Epithelial cell of proximal tubule (primary cell): Measurements from ENCODE around the gene VSTM4. TPM values are rescaled to one million over a fixed set of nuclear protein-coding genes. Genes with fewer than 3 reads are reported as not detected.

Source experiments
- DNase-seq: peaks from one replicate; pipeline ENCODE4 v3.0.0-alpha.2; 2011; ENCODE audit warnings: low read depth
- H3K4me3 ChIP-seq: 2 replicates; pipeline ENCODE4 v1.5.1; 2011; ENCODE audit warnings: low read depth, mild to moderate bottlenecking, low read length
- total RNA-seq: library from RNA; depleted of rRNA; stranded (reverse); fragments of >200 nt; gene quantifications from 2 replicates; pipeline ENCODE4 v1.2.3, GENCODE V29; 2015
- TF ChIP-seq, protein P1 (sequence below): conservative IDR thresholded peaks from 2 replicates; pipeline ENCODE4 v1.5.1; 2012; ENCODE audit warnings: low read depth, mild to moderate bottlenecking, low read length

Gene VSTM4
- total RNA-seq, 1 donor from 2014 or later: 0.40 TPM

DNA sequence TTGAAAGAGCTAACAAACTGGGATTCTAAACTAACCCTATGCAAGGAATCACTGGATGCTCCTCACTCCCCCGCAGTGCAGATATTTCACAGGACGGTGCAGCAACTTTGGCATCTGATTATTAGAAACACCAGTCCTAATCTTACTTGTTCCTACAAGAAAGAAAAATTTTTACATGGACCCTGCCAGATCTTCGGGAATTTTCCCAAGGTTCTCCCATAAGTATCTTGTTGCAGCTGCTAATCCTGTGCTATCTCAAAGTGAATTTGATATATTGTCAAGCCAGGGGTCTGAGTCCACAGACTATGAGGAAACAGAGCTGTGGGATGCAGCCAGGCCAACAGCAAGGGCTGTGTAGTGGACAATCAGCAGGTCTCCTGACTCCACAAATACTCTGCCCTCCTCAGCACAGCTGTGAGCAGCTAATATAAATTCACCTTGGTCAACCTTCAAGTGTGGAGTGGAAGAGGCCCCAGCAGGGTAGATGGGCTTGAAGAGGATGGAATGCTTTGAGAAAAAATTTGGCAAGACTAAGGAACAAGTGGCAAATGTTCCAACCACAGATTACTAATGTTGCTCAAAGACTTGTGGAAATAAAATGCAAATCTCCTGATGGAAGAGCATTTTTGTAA lies 25.6 kb downstream of the VSTM4 start:
- DNase-seq: no peak
- TF ChIP-seq, protein P1, sequence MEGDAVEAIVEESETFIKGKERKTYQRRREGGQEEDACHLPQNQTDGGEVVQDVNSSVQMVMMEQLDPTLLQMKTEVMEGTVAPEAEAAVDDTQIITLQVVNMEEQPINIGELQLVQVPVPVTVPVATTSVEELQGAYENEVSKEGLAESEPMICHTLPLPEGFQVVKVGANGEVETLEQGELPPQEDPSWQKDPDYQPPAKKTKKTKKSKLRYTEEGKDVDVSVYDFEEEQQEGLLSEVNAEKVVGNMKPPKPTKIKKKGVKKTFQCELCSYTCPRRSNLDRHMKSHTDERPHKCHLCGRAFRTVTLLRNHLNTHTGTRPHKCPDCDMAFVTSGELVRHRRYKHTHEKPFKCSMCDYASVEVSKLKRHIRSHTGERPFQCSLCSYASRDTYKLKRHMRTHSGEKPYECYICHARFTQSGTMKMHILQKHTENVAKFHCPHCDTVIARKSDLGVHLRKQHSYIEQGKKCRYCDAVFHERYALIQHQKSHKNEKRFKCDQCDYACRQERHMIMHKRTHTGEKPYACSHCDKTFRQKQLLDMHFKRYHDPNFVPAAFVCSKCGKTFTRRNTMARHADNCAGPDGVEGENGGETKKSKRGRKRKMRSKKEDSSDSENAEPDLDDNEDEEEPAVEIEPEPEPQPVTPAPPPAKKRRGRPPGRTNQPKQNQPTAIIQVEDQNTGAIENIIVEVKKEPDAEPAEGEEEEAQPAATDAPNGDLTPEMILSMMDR: no peak
- no peak overlapping the region for H3K4me3 ChIP-seq

GRCh38 chr10:49089152-49089551 lies 26.2 kb downstream of the VSTM4 start:
- TF ChIP-seq, protein P1: no peak
- DNase-seq: no peak
- H3K4me3 ChIP-seq: no peak overlapping the region

- TF ChIP-seq, protein P1: no peak
- DNase-seq: no peak
- no peak overlapping the region for H3K4me3 ChIP-seq
Measured at GRCh38 chr10:49086889-49087288, 28.4 kb downstream of the VSTM4 start.

- TF ChIP-seq, protein P1: no peak
- DNase-seq: no peak
- no peak overlapping the region for H3K4me3 ChIP-seq
Measured at GRCh38 chr10:49083261-49083660, 32.1 kb downstream of the VSTM4 start.

DNA sequence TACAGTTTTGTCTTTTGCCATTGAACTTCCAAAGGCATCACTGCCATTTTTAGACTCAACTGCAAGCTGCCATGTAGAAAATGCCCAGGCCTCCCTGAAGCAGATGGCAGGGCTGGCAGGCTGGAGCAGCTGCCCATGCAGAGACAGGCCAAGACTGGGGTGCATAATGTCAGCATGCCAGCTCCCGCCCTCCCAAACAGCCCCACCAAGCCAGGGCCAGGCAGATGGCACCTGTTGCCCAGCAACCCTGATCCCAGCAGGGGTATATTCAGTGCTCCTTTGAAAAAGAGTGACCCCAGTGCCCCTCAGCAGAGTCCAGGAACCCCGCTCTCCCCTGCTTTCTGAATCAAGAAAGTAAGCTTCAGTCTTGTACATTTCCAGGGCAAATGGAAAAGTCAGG lies 32.6 kb downstream of the VSTM4 start:
- no peak for DNase-seq
- H3K4me3 ChIP-seq: no peak overlapping the region
- TF ChIP-seq, protein P1: no peak

GRCh38 chr10:49081547-49082275 lies 33.6 kb downstream of the VSTM4 start:
- no peak for DNase-seq
- no peak overlapping the region for H3K4me3 ChIP-seq
- TF ChIP-seq, protein P1: no peak

- TF ChIP-seq, protein P1: no peak
- DNase-seq: no peak
- no peak overlapping the region for H3K4me3 ChIP-seq
Measured at GRCh38 chr10:49080965-49081364, 34.4 kb downstream of the VSTM4 start.
